MV-4-11 (cell line): ENCODE measurements around the gene ZNF526.
"Not testable (repeated sequence)": the region's sequence is repeated elsewhere in the genome, so short reads cannot be mapped to it uniquely, and the experiment has no call there.

ENCODE experiments used
- DNase-seq: peaks from one replicate; lab custom pipeline; 2025; lab: John Stamatoyannopoulos, UW

The ZNF526 gene

DNA sequence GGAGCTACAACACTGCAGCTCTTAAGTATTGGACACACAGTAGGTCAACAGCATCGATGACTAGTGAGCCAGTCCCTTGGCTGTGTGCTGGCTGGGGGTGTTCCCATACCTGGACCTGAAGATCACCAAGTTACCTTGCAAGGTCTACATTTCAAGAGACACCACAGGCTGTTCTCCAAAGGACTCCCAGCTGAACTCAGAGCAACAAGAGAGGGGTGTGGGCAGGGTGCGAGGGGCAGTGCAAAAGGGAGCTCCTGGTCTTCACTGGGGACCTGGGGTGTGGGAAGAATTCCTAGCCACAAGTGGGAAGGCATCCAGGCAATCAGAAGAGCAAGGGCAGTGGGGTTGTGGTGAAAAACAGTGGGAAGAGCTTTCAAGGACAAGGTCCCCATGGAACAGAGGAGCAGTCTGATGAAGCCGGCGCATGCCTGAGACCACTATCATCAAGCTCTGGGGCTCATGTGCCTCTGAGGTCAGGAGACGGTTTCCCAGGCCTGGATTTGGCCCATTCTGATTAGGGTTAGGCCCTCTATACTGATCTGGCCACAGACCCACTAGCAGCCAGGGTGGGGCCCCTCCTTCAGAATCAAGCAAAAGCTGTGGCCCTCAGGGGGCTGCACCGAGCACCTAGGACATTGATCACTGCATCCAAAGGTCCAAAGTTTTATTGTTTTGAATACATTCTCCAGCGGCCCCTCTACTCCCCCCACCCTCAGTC, 27.0 kb downstream of the ZNF526 start:
- no peak for DNase-seq

- DNase-seq: no peak
These were observed 27.6 kb downstream of the ZNF526 start for GRCh38 chr19:42247640-42248199.

DNA sequence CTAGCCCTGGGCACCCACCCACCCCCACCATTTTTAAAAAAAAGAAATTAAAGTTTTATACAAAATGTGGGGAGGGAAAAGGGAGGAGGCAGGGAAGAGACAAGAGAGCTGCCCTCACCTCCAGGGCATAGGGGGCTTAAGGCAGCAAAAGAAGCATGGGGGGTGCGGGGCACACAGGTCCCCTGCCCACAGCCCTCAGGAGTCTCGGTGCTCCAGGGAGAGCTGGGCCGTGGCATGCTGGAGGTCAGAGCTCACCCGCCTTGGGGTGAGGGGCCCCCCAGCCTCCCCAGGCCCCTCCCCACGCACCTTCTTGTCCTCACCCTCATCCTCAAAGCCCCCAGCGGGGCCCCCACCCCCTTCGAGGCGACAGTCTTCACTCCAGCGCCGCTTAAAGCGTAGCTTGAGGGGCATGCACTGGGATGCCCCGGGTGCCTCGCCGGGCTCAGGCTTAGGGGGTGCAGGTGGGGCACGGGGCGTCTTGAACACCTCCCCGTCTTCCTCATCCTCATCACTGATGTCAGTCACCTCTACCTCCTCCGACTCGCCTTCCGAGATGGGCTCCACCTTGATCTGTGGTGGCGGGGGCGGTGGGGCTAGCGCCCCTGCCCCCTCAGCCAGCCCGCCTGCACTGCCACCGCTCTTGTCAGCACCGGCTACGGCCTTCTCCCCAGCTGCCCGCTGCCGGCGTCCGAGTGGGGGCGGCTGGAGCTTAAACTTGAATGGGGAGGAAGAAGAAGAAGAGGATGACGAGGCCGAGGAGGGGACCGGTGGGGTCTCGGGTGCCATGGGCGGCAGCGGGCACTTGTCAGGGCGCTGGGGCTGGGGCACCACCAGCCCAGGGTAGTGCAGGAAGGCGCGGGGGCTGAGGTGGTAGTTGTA, 28.4 kb downstream of the ZNF526 start:
- no peak for DNase-seq

GRCh38 chr19:42249149-42249750, 29.1 kb downstream of the ZNF526 start:
- no peak for DNase-seq

DNA sequence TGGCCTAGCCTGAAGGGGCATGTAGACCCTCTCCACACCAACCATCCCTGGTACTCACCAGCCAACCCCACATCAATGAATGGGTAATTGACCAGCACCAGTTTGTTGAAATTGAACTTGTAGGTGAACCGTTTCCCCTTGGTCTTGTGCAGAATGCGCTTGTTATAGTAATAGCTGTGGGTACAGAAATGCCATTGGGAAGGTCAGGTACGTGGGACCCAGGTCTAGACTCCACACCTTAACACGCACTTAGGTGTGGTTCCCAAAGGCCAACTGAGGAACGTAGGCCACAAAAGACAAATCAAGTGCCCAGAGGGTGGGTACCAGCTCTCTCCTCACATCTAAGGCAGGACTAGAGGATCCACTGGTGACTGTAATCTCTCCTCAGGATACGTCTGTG, 29.7 kb downstream of the ZNF526 start:
- DNase-seq: no peak

GRCh38 chr19:42250183-42250665, 30.1 kb downstream of the ZNF526 start:
- no peak for DNase-seq

GRCh38 chr19:42250666-42251531, 30.8 kb downstream of the ZNF526 start:
- DNase-seq: no peak

GRCh38 chr19:42251572-42252358, 31.7 kb downstream of the ZNF526 start:
- DNase-seq: no peak

- DNase-seq: peak; percentile 54
These were observed 32.5 kb downstream of the ZNF526 start for GRCh38 chr19:42252365-42253244.

GRCh38 chr19:42253245-42254088, 33.4 kb downstream of the ZNF526 start:
- peak; percentile 68 for DNase-seq

DNA sequence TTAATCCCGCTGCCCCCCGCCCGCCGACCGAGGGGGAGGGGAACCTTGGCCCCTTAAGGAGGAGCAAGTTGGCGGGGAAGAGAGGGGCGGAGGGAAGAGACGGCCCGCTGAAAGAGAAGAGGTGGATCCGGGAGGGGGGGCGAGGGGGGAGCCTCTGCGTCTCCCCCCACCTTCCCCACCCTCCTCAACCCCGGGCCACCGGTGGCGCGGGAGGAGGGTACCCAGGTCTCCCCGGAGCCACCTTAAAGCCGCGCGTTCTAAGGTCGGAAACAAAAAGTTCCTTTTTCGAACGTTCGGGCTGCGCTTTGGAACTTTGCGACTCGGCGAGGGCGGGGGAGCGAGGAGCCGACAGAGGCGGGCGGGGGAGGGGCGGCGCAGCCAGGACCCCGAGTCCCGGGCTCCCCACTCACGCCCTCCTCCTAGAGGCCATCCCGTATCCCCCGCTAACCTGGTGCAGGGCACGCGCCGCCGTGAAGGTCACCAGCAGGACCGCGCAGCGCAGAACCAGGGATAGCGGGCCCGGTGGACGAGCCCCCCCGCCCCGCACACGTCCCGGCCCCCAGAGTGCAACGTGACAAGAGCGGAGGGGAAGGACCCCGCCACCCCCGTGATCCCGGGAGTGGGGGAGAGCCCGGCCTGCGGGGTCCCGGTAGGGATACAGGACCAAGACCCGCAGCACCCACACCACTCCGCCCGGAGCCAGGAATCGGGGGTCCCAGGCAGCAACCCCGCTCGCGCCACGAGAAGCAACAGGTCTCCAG, 34.2 kb downstream of the ZNF526 start:
- peak; percentile 75 for DNase-seq

DNA sequence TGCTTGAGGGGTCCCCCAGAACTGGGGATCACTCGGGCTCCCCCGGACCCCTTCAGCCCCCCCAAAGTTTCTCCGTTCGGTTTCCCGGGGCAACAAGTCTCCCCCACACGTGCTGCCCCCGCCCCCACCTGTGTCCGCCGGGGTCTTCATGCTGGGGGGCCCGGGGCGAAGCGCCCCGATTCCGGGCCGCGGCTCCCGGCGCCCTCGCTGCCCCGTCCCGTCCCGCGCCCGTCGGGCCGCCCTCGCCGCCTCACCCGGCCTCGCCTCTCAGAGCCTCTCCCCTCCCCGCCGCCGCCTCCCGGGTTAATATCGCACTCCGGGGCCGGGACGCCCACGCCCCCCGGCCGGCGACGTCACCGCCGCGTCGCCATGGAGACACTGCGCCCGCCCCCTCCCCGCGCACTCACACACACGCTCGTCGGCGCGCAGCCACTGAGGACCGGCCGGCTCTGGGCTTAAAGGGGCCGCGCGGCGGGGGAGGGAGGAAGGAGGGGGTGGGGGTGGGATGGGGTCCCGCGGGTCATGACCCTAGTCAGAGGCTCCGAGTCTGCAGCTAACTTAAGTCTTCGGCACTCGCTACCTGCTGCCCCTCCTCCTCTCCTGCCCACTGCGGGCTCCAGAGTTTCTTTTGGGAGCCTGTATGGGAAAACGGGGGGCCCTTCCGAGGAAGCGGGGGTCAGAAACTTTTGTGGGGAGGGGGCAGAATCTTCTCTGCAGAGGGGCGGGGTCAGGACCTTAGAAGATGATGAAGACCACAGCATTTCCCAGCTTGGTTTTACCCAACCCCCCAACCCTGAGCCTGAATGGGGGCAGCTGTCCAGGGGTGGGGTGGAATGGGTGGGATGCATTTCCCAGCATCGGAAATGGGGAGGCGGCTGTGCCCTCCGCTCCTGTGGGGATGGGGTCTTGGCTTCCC, 35.0 kb downstream of the ZNF526 start, which contains the start of gene ERF:
Gene ERF, minus strand, starts transcription at position 279 of the 916 bp plus-strand sequence. Its CDS starts 129 bp downstream, at position 150.
- DNase-seq: peak; percentile 85

GRCh38 chr19:42255766-42256745, 35.9 kb downstream of the ZNF526 start:
- DNase-seq: no peak

GRCh38 chr19:42257842-42258241, 37.7 kb downstream of the ZNF526 start:
- not testable (repeated sequence) for DNase-seq

DNA sequence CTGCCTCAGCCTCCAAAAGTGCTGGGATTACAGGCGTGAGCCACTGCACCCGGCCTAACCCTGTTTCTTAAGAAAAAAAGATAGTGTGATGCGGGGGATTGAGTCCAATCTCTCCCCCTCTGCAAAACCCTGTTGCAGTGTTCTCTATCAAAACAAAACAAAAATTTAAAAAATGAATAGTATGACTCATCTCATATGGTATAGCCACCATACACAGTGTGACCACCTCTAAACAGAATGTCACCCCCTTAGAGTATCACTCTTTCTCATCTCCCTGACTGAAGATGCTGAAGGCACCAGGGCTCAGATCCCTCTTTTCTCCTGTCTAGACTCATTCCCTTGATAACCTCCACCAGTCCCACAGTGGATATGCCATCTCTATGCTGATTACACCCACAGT, 41.7 kb downstream of the ZNF526 start:
- no peak for DNase-seq
